ENCODE data around the gene DCN.

DCN gene

GRCh38 chr12:91155990-91156389, 26.6 kb downstream of the DCN start:
- TF ChIP-seq CTCF (IDR thresholded peaks at IDR 0.05), result no peak

- no peak for TF ChIP-seq CTCF (IDR thresholded peaks at IDR 0.05)
Measured at GRCh38 chr12:91154131-91154530, 28.5 kb downstream of the DCN start.

- TF ChIP-seq CTCF (IDR thresholded peaks at IDR 0.05), result no peak
Measured at GRCh38 chr12:91144053-91144452, 38.6 kb downstream of the DCN start.

- TF ChIP-seq CTCF (IDR thresholded peaks at IDR 0.05), result no peak
Measured at GRCh38 chr12:91143206-91143605, 39.4 kb downstream of the DCN start.

- TF ChIP-seq CTCF (IDR thresholded peaks at IDR 0.05), result no peak
Measured at GRCh38 chr12:91142221-91142631, 40.4 kb downstream of the DCN start.

- no peak for TF ChIP-seq CTCF (IDR thresholded peaks at IDR 0.05)
Measured at GRCh38 chr12:91140026-91140931, 42.3 kb downstream of the DCN start.

- TF ChIP-seq CTCF (IDR thresholded peaks at IDR 0.05), result no peak
Measured at GRCh38 chr12:91139286-91139685, 43.3 kb downstream of the DCN start.

Data from LNCAP (cell line).